ENCODE measurements around the gene MOV10L1.
A peak's percentile ranks its signal among the peaks of the same experiment; 100 is the strongest.
"Not testable (repeated sequence)": the region's sequence is repeated elsewhere in the genome, so short reads cannot be mapped to it uniquely, and the experiment has no call there.

MOV10L1 gene

DNA sequence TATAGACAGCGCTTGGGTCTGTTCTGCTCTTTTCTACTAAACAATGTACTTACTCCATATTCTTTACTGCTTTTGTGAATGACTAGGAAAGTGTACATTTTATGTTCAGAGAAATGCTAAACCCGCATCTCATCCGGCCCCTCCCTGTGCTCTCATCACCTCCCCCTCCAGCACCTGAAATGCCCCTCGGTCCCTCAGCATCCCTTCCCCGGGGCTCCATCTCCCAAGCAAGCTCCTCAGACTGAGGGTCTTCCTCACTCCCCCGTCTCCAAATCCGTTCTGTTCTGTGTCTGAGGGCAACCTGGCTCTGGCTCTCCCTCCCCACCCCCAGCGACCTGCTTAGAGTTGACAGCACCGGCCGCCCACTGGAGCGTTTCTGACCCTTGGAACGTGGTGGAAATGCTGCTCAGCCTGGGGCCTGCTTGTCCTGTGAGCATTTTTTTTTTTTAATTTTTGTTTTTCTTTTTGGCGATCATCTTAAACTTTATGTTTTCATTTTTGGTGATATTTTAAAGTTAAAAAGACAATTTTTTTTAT is 112.4 kb downstream of the MOV10L1 start:
- no peak for DNase-seq (ENCODE audit: low read depth, low spot score)

DNA sequence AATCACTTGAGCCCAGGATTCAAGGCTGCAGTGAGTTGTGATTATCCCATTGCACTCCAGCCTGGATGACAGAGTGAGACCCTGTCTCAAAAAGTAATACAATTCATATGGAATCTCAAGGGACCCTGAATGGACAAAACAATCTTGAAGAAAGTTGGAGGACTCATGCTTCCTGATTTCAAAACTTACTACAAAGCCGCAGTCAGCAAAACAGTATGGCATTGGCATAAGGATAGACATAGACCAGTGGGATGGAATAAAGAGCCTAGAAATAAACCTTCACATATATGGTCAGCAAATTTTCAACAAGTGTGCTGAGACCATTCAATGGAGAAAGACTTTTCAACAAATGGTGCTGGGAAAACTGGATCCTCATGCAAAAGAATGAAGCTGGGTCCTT is 113.5 kb downstream of the MOV10L1 start:
- no peak for DNase-seq (ENCODE audit: low read depth, low spot score)

DNA sequence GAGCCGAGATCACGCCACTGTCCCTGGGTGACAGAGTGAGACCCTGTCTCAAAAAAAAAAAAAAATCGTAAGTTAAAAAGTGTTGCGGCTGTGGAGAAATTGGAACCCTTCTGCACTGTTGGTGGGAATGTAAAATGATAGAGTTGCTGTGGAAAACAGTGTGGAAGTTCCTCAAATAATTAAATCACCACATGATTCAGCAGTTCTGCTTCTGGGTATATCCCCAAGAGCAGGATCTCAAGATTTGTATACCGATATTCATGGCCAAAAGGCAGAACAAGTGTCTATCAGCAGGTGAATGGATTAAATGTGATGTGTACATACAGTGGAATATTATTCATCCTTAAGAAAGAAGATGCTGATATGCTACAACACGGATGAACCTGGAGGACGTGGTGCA is 114.8 kb downstream of the MOV10L1 start:
- no peak for DNase-seq (ENCODE audit: low read depth, low spot score)

DNA sequence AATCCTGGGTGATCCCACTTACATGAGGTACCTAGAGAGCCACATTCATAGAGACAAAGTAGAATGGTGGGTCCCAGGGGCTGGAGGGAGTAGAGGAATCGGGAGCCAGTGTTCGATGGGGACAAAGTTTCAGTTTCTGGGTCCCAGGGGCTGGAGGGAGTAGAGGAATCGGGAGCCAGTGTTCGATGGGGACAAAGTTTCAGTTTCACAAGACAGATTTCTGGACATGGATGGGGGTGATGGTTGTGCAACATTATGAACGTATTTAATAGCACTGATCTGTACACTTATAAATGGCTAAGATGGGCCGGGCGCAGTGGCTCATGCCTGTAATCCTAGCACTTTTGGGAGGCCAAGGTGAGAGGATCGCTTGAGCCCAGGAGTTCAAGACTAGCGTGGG is 115.2 kb downstream of the MOV10L1 start:
- not testable (repeated sequence) for DNase-seq (ENCODE audit: low read depth, low spot score)

DNA sequence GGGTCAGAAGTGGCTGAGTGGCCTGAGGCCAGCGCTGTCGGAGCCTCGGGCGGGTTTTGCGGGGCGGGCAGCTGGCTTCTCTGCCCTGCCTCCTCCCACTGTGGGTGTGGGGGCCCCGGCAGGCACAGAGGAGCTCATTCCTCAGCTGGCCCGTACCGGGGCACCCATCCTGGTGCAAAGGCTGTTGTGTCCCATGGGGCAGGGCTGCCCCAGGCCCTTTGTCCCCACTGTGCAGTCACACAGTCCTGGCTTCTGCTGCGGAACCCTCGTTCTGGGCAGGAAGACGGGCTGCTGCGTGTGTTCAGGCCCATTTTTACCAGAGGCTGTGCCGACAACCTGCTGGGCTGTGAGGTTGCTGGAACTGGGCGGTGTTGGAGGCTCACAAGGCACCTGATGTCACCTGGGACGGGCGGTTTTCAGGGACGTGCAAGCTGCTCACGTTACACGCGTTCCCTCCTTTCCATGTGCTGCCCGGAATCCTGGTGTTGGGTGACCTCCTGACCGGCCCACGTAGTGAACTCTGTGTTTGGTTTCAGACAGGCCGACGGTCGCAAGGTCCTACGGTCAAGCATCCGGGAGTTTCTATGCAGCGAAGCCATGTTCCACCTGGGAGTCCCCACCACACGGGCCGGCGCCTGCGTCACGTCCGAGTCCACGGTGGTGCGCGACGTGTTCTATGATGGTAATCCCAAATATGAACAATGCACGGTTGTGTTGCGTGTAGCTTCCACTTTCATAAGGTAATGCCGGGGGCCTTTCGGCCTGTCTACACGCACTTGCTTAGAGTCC is 116.2 kb downstream of the MOV10L1 start:
- DNase-seq (ENCODE audit: low read depth, low spot score): no peak

DNA sequence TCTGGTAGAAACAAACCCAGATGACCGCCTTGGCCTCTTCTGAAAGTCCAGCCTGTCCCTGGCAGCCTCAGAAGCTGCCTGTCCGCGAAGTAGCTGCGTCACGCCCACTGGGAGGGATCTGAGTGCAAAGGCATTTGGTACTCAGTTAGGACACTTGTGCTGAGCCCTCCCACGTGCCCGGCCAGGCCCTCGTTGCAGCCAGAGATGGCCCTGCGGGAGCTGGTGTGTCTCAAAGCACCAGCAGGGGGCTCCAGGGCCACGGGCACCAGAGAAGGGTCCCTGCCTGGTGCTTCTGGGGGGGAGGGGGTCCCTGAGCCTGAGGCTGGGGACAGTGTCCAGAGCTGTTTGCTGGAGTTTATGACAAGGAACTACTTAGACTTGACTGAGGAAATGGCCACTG is 116.8 kb downstream of the MOV10L1 start:
- DNase-seq (ENCODE audit: low read depth, low spot score): peak; percentile 82

DNA sequence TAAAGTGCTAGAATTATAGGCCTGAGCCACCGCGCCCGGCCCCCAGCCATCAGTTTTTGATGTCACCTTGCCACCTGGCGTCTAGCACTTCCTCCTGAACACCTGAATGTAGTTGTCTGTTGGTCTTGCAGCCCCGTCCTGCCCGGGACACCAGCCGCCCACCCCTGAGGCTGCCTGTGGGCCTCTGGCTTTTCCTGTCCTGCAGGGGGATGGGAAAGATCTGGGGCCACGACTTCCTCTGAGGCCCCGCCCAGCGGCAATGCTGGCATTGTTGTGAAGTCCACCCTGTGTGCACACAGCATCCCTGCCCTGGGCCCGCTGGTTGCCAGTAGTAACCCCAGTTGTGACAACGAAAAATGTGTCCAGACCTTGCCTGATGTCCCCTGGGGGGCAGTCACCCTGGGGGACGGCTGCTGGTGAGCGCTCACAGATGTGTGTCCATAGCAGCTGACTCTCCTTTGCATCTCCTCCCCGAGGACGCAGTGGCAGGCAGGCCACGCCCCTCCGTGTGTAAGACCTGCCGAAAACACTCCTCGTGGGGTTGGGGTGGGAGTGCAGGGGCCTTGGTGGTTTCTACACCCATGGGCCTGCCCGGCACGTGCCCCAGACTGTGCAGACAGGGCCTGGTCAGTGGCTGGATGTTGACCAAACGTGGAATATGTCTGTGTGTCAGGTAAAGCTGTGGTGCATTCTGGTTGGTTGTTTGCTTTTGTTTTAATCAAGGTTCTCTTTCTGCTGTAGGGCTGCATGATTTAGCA is 117.8 kb downstream of the MOV10L1 start:
- no peak for DNase-seq (ENCODE audit: low read depth, low spot score)

DNA sequence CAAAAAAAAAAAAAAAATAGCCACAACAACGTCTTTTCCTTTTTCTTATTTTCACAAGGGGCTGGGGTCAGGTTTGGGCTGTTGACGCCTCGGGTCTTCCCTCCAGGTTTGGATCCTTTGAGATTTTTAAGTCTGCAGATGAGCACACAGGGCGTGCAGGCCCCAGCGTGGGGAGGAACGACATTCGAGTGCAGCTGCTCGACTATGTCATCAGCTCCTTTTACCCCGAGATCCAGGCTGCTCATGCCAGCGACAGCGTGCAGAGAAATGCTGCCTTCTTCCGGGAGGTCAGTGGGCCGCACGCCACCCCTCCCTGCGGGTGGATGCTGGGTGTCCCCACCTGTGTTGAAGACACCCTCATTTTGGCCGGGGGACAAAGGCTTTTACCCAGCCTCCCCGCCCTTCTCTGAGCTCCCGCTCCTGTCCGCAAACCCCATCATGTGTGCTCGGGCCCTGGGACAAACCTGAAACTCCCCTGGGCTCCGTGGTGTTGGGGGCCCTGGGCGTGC is 118.7 kb downstream of the MOV10L1 start:
- no peak for DNase-seq (ENCODE audit: low read depth, low spot score)

DNA sequence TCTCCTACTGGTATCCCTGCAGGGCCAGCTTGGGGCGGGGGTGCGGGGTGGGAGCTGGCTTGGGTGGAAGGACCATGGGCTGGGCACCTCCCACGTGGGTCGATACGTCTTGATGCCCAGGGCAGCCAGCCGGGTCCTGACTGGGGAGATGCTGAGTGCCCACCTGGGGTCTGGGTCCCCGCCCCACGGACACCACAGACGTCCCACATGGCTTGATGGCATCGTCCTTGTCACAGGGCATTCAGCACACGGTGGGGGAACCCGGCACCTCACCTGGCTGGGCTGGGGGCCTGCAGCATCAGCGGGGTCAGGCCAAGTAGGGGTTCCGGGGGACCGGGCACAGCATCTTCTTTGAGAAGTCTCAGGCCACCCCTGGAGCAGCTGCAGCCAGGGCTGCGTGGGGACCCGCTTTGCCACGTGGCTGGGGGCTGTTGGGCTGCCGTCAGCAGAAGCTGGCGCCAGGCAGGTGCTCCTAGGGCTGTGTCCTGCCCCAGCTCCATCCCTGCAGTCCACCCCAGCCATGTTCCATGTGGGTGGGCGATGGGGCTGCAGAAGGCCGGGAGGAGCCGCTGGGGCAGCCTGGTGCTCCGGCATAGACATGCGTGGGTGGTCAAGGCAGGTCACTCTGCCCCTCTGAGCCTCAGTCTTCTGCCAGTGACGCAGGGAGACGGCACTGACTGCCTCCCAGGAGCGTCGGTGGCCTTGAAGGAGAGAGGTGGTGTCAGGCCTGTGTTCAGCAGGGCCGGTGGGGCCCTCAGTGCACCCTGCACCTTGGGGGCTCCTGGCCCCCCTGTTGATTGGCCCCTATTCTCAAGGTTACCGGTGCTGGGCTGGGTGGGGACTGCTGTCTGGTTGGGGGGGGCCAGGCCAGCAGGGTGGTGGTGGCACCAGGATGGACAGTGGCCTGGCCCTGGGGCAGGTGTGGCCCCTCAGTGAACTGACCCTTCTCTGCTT is 119.4 kb downstream of the MOV10L1 start:
- DNase-seq (ENCODE audit: low read depth, low spot score): no peak

DNA sequence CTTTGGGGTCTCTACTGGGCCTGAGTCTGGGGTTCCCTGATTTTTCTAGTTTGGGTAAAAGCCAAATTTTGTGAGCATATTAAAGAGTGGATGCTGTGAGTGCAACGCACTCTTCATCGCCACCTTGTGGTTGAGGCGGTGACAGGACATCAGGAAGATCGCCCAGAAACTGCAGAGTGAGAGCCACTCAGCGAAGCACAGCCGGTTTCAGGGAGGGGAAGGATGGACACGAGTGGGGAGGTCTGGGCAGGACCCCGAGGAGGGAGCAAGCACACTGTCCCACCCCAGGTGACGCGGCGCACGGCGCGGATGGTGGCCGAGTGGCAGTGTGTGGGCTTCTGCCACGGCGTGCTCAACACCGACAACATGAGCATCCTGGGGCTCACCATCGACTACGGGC is 120.1 kb downstream of the MOV10L1 start:
- DNase-seq (ENCODE audit: low read depth, low spot score): peak; percentile 44

DNA sequence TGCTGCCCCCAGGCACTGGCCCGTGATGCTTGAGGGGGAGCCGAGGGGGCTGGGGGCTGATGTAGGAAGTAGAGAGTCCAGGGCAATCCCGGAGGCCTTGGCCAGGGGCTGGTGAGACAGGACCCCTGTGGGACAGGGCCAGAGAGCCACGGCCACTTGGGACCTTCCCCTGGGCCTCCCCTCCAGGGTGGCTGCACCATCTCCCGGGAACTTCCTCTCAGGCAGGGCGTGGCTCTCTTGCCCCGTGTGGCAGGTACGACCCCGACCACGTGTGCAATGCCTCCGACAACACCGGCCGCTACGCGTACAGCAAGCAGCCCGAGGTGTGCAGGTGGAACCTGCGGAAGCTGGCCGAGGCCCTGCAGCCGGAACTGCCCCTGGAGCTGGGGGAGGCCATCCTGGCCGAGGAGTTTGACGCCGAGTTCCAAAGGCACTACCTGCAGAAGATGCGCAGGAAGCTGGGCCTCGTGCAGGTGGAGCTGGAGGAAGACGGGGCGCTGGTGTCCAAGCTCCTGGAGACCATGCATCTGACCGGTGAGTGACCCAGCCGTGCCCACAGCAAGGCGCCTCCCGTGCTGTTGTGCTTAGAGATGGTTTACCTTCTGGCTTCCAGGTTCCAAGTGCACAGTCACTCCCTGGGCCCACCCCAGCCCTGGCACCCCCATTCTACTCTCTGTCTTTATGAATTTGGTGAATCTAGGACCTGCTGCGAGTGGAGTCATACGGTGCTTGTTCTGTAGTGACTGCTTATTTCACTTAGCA is 120.8 kb downstream of the MOV10L1 start:
- no peak for DNase-seq (ENCODE audit: low read depth, low spot score)

DNA sequence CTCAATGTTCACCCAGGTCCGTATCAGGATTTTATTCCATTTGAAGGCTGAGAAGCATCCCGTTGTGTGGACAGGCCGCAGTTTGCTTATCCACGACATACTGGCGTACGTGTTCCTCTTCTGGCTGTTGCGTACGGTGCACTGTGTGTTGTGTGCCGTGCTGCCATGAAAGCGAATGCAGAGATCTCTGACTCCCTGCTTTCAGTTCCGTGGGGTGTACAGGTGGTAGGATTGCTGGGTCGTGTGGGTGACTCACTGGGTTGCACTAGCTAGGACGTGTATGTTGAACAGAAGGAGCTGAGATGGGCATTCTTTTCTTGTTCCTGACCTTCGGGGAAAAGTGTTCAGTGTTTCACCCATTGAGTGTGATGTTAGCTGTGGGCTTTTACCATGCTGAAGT is 121.3 kb downstream of the MOV10L1 start:
- no peak for DNase-seq (ENCODE audit: low read depth, low spot score)

Measured in ELF-1 (cell line).